HG03139 (cell line): Measurements from ENCODE around the gene ADAP1.
A peak's percentile ranks its signal among the peaks of the same experiment; 100 is the strongest.
"Not testable (repeated sequence)": the region's sequence is repeated elsewhere in the genome, so short reads cannot be mapped to it uniquely, and the experiment has no call there.

ENCODE experiments used
- ATAC-seq: cut with Tn5 transposase; IDR thresholded peaks from one replicate; pipeline ENCODE4 v1.9.1; 2021; ENCODE audit not compliant: unreplicated experiment

ADAP1 gene

GRCh38 chr7:924042-924441 lies 30.4 kb downstream of the ADAP1 start:
- ATAC-seq = not testable (repeated sequence)

DNA sequence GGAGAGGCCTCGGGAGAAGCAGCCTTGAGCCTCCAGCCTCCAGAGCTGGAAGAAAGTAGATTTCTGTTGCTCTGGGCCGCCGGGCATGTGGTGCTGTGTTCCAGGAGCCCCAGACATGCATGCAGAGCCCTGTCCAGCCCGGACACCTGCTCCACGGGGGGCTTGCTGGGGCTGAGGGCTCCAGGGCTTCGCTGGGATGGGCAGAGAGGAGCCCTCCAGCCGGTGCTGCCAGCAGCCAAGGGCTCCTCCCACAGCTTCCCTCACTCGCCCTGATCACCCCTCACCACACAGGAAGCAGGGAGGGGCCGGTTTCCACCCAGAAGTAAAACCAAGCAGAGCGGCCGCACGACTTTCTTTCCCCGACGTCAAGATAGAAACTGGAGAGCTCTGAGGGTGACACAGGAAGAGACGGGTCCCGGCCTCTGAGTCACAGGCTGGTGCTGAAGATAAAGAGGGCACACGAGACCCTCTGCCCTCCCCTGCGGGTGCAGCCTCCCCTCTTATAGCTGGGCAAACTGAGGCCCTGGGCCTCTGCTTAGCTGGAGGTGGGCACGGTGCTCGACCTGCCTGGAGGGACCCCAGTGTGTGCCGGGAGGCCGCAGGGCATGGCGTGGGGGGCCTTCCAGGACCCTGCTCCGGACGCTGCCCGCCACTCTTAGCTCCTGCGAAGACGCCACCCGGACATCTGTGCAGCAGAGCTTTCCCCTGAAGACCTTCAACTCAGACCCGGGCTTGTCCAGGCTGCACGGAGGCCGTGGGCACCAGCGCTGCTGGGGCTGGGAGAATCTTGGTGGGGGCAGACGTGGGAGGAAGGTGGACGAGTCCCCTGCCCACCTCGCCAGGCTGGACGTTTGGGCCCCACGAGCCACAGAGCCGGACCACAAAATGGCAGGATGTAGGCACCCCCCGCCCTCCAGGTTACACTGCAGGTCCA lies 31.1 kb downstream of the ADAP1 start:
- ATAC-seq = peak; percentile 71

- ATAC-seq = no peak
Measured at GRCh38 chr7:922334-923107, 32.0 kb downstream of the ADAP1 start.

DNA sequence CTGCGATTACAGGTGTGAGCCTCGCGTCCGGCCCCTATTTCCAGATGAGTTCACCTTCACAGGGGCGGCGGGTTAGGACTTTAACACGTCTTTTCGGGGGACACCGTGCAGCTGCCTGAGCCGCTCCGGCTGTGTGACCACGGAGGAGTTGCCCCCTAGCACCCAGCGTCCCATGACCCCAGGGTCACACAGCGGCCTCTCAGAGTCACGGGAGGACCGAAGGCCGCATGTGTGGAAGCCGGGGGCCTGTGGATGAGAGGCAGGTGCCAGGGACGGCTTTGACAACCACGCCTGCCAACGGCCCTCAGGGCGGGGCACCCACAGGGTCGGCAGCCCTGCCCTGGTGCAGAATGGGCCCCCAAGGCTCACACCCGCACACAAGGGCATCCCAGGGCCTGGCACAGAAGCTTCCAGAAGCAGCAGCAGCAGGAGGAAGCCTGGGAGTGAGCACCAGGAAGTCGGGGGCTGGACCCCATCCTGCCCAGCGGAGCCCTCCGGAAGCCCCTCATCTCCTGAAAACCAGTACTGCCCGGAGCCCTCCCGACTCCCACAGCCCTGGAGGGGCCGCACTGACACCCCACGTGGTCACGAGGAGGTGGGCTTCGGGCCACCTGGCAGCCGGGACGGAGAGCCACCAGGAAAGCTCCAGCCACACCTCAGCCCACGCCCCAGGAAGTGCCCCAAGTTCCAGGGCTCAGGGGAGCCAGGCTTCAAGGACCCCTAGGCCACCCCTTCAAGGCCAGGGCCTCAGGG lies 32.7 kb downstream of the ADAP1 start:
- no peak for ATAC-seq

GRCh38 chr7:921071-921461 lies 33.4 kb downstream of the ADAP1 start:
- no peak for ATAC-seq

- no peak for ATAC-seq
Measured at GRCh38 chr7:920351-921070, 34.0 kb downstream of the ADAP1 start.

GRCh38 chr7:919924-920341 lies 34.5 kb downstream of the ADAP1 start:
- ATAC-seq = no peak

DNA sequence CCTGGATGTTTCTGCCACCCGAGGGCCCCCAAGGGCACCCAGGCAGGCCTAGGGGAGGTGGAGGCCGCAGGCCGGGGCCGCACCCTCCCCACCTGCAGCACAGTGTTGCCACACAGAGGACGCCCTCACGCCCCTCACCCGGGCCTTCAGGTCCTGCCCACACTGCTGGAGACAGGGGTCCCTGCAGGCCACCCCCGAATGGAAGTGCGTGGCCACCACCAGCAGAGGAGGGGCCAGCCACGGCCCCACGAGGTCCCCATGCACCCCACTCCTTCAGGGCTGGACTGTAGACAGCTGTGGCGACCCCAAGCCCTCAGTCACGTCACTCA lies 35.4 kb downstream of the ADAP1 start:
- ATAC-seq = no peak

DNA sequence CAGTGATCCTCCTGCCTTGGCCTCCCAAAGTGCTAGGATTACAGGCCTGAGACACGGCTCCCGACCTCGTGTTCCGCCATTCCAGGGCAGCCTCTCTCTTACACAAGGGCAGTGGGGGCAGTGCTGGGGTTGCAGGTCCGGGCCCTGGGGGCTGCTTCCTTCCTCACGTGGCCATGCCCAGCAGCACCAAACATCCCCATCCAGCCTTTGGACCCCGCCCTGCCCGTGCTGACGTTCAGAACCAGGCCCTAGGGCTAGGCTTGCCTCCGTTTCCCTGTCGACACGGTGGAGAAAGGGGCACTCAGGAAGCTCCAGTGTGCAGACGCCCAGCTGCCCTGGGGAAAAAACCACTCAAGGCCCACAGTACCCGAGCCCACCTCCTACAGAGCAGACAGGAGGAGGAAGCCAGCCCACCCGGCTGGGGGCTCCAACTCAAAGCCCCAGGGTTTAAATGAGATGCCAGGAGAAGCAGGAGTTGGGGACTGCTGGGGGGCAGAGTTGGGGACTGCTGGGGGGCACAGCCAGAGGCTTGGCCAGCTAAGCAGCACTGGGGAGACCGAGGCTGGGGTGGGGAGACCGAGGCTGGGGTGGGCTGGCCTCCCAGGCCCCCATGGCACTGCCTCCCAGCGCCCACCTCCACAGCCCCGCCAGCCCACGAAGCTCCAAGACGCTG lies 35.9 kb downstream of the ADAP1 start:
- no peak for ATAC-seq

DNA sequence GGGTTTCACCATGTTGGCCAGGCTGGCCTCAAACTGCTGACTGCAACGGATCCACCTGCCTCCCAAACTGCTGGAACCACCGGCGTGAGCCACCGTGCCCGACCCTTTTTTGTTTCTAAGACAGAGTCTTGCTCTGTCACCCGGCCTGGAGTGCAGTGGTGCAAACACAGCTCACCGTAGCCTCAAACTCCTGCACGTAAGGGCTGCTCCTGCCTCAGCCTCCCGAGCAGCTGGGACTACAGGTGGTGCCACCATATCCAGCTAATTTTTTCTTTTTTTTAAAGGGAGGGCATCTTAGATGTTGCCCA lies 36.4 kb downstream of the ADAP1 start:
- no peak for ATAC-seq

GRCh38 chr7:917255-918117 lies 37.0 kb downstream of the ADAP1 start:
- ATAC-seq = no peak

DNA sequence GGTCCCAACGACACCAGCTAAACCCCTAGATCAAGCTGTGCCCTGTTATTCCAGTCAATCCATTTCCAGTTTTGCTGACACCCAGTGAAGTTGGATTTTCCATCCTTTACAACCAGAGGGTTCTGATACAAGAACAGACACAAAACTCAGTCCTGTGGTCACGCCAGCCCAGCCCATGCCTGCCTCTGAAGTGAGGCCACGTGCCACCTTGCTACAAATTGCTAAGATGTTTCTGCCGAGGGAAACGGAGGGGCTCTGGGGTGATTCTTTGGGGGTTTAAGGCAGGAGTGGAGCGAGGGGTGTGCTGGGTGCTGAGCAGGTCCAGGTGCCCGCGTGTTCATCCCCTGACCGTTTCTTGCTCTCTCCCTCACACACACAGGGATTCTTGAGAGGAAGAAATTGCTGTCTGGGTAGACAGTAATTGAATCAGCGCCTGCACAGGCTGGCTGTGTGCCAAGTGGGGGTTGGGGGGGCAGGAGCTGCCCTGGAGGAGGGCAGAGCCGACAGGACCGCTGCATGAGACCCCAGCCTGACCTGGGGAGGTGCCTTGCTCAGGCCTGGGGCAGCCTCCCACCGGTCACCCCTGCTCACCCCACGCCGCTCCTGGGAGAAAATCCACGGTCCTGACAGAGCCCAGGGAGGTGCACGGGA lies 38.1 kb downstream of the ADAP1 start:
- ATAC-seq = no peak

DNA sequence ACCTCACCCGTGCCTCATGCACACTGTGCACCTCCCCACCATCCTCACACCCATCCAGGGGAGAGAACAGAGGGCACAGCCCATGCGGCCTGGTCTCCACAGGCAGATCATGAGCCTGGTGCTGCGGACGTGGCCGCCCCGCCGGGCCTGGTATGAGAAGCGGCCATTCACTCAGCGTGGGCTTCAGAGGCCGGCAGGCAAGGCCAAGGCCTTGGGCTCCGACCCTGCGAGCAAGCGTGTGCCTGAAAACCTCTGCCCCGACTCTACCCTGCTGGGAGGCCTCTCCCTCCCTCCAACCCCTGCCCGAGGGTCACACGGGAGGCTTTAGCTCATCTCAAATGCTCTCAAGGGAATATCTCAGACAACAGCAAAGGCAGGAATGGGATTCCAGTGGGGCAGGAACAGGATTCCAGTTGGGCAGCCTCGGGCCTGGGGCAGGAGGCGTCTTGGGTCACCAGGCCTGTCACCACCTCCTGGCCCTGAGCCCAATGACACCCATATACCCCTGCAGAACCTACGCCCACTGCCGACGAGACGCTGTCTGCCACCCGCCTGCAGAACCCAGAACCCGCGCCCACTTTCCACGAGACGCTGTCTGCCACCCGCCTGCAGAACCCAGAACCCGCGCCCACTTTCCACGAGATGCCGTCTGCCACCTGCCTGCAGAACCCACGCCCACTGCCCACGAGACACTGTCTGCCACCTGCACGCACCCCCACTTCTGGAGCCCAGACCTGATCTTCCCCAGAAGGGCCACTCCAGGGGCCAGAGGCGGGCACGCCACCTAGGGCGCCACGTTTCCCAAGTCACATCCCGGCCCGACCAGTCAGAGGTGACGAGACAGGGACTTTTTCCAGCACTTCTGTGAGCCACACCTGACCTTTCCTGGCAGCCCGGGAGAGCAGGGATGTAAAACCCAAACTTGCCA lies 38.9 kb downstream of the ADAP1 start:
- ATAC-seq = no peak

- no peak for ATAC-seq
Measured at GRCh38 chr7:914521-915194, 39.8 kb downstream of the ADAP1 start.

- ATAC-seq = no peak
Measured at GRCh38 chr7:913736-914520, 40.6 kb downstream of the ADAP1 start.

- no peak for ATAC-seq
Measured at GRCh38 chr7:911791-912480, 42.5 kb downstream of the ADAP1 start.
